HepG2 (cell line): Measurements from ENCODE around the gene KLF13. TPM values are rescaled to one million over a fixed set of nuclear protein-coding genes. Genes with fewer than 3 reads are reported as not detected.
A peak's percentile ranks its signal among the peaks of the same experiment; 100 is the strongest.

Experiments
- ATF6 ChIP-seq: sonication (generic); formaldehyde crosslinking; conservative IDR thresholded peaks from 2 replicates; pipeline ENCODE4 v1.4.0; 2020; ENCODE audit warnings: missing genetic modification reagents
- BHLHE40 ChIP-seq: IDR thresholded peaks from 2 replicates; pipeline ENCODE4 v1.6.1; 2011; ENCODE audit warnings: low read length, improper control_type of control experiment
- CBX5 ChIP-seq: sonication (generic); formaldehyde crosslinking; IDR thresholded peaks from 2 replicates; pipeline ENCODE4 v1.4.0; 2020; ENCODE audit warnings: missing genetic modification reagents, borderline replicate concordance
- CEBPG ChIP-seq: IDR thresholded peaks from 2 replicates; pipeline ENCODE4 v1.6.1; 2016
- DMAP1 ChIP-seq: IDR thresholded peaks from 2 replicates; pipeline ENCODE4 v1.6.1; 2016
- EZH2 ChIP-seq: conservative IDR thresholded peaks from 2 replicates; pipeline ENCODE4 v1.6.1; 2012; ENCODE audit warnings: mild to moderate bottlenecking, low read depth, low read length, moderate library complexity
- FOXJ3 ChIP-seq: sonication (generic); formaldehyde crosslinking; IDR thresholded peaks from 2 replicates; pipeline ENCODE4 v1.4.0; 2020; ENCODE audit warnings: missing genetic modification reagents, mild to moderate bottlenecking, borderline replicate concordance
- HNF4G ChIP-seq, 2 experiments: sonication (generic) in 1 of 2; formaldehyde crosslinking in 1 of 2; IDR thresholded peaks; 2 replicates each; pipeline versions ENCODE4 v1.4.0 to v1.6.1; 2011 to 2020; ENCODE audit warnings: borderline replicate concordance in 2 of 2, low read depth in 2 of 2, mild to moderate bottlenecking in 2 of 2, low read length in 1 of 2, missing genetic modification reagents in 1 of 2, moderate library complexity in 1 of 2
- IKZF4 ChIP-seq: sonication (generic); formaldehyde crosslinking; IDR thresholded peaks from 2 replicates; pipeline ENCODE4 v1.5.1; 2020; ENCODE audit warnings: borderline replicate concordance, mild to moderate bottlenecking, low read depth, missing genetic modification reagents; ENCODE audit errors: not compliant biosample characterization
- MTERF4 ChIP-seq: sonication (generic); formaldehyde crosslinking; IDR thresholded peaks from 2 replicates; pipeline ENCODE4 v1.8.0; 2023; ENCODE audit warnings: mild to moderate bottlenecking, missing genetic modification reagents
- REPIN1 ChIP-seq: sonication (generic); formaldehyde crosslinking; IDR thresholded peaks from 2 replicates; pipeline ENCODE4 v1.8.0; 2022; ENCODE audit warnings: missing genetic modification reagents, low read depth, mild to moderate bottlenecking, borderline replicate concordance
- RXRA ChIP-seq: sonication (generic); formaldehyde crosslinking; IDR thresholded peaks from 2 replicates; pipeline ENCODE4 v1.5.1; 2020; ENCODE audit warnings: missing genetic modification reagents
- SOX13 ChIP-seq, 3 experiments: fragments of 450-650 bp in 1 of 3; sonication (generic) in 1 of 3; formaldehyde crosslinking in 1 of 3; IDR thresholded peaks in 2 of 3; conservative IDR thresholded peaks in 1 of 3; 2 replicates each; pipeline versions ENCODE4 v1.5.0 to v1.6.1; 2016 to 2020; ENCODE audit warnings: antibody characterized with exemption in 1 of 3, mild to moderate bottlenecking in 1 of 3, missing compliant biosample characterization in 1 of 3, missing genetic modification reagents in 1 of 3, moderate library complexity in 1 of 3
- SSRP1 ChIP-seq: IDR thresholded peaks from 2 replicates; pipeline ENCODE4 v1.6.1; 2016; ENCODE audit warnings: control low read depth
- TBX2 ChIP-seq: sonication (generic); formaldehyde crosslinking; IDR thresholded peaks from 2 replicates; pipeline ENCODE4 v1.5.0; 2020; ENCODE audit warnings: missing genetic modification reagents, mild to moderate bottlenecking, borderline replicate concordance
- TBX3 ChIP-seq: fragments of 450-650 bp; IDR thresholded peaks from 2 replicates; pipeline ENCODE4 v1.6.1; 2017; ENCODE audit warnings: antibody characterized with exemption, mild to moderate bottlenecking, inconsistent platforms, borderline replicate concordance
- ZBTB25 ChIP-seq: IDR thresholded peaks from 2 replicates; pipeline ENCODE4 v1.6.1; 2018; ENCODE audit warnings: missing genetic modification reagents
- ZNF282 ChIP-seq: fragments of 450-650 bp; IDR thresholded peaks from 2 replicates; pipeline ENCODE4 v1.6.1; 2018; ENCODE audit not compliant: partially characterized antibody
- ZNF513 ChIP-seq: sonication (generic); formaldehyde crosslinking; conservative IDR thresholded peaks from 2 replicates; pipeline ENCODE4 v1.5.0; 2020; ENCODE audit warnings: missing genetic modification reagents
- ZNF639 ChIP-seq: conservative IDR thresholded peaks from 2 replicates; pipeline ENCODE4 v1.6.1; 2018; ENCODE audit warnings: missing genetic modification reagents
- polyA plus RNA-seq, 8 experiments: library from polyadenylated mRNA; depleted of rRNA in 3 of 8; stranded (reverse) in 7 of 8; unstranded in 1 of 8; fragments of >200 nt; fragmentation: Illumina TruSeq in 4 of 8; extraction: Trizol in 4 of 8; gene quantifications; 2 replicates each; pipeline versions ENCODE4 v1.2.1 to v1.2.3, GENCODE V29; 2011 to 2016; ENCODE audit warnings: low read depth in 4 of 8, missing spikeins in 1 of 8, mixed read lengths in 1 of 8; ENCODE audit not compliant: insufficient read depth in 1 of 8
- total RNA-seq, 5 experiments: library from RNA; depleted of rRNA; stranded (reverse); fragments of >200 nt; fragmentation: Illumina TruSeq; extraction: Trizol; gene quantifications; 2 replicates each; pipeline ENCODE4 v1.2.3, GENCODE V29; 2016; ENCODE audit warnings: low read depth in 1 of 5

The KLF13 gene
- total and polyA plus RNA-seq, 2 of the 13 experiments (the other 11 are each of a cell fraction or from before 2014, with no cell fraction given), result 16.8 to 25.1 TPM

- TF ChIP-seq ZBTB25 (CRISPR knock-in tag) (0 out of 2 replicates have a peak, but pooled peaks have one; percentile 61), ZNF513 (no peak), ZNF639 (CRISPR knock-in tag) (0 out of 2 replicates have a peak, but pooled peaks have one; percentile 23), RXRA (CRISPR knock-in tag) (no peak; the same call in 1 of the 2 replicates), MTERF4 (CRISPR knock-in tag) (no peak), TBX2 (peak; percentile 72), FOXJ3 (CRISPR knock-in tag) (peak; percentile 73; the same call in 1 of the 2 replicates), BHLHE40 (peak; percentile 76), ZNF282 (no peak), SSRP1 (CRISPR knock-in tag) (peak; percentile 71; the same call in 1 of the 2 replicates), CEBPG (CRISPR knock-in tag) (peak; percentile 99), DMAP1 (CRISPR knock-in tag) (peak; percentile 48; the same call in 1 of the 2 replicates), IKZF4 (CRISPR knock-in tag) (no peak), ATF6 (CRISPR knock-in tag) (no peak), CBX5 (CRISPR knock-in tag) (no peak), TBX3 (peak; percentile 56; the same call in 1 of the 2 replicates), SOX13 (IDR thresholded peaks at IDR 0.05) (no peak), SOX13 (CRISPR knock-in tag; conservative IDR thresholded peaks at IDR 0.05 in 1 of 2, IDR thresholded peaks at IDR 0.05 in 1 of 2) (peak in 1 of 2 experiments; percentile 94; a peak in 2 of 4 replicates), EZH2 (no peak), HNF4G (IDR thresholded peaks at IDR 0.05; ENCODE audit: borderline replicate concordance, low read depth, low read length) (peak; percentile 26; the same call in 1 of the 2 replicates), HNF4G (CRISPR knock-in tag; IDR thresholded peaks at IDR 0.05; ENCODE audit: borderline replicate concordance, low read depth) (no peak), REPIN1 (CRISPR knock-in tag) (peak; percentile 46; the same call in 1 of the 2 replicates)
These were observed 33.0 kb upstream of the KLF13 start (continued) for GRCh38 chr15:31293655-31294054.
